ENCODE data around the gene HAUS8. TPM values are rescaled to one million over a fixed set of nuclear protein-coding genes. Genes with fewer than 3 reads are reported as not detected.

The HAUS8 gene
- total and polyA plus RNA-seq, 2 of the 13 experiments (the other 11 are each of a cell fraction or from before 2014, with no cell fraction given), result 7.8 to 17.5 TPM

- H3K4me2 ChIP-seq (ENCODE audit: low read depth, low read length), result no peak overlapping the region
- no peaks in the 10 kb centered on the region for H3K27me3 ChIP-seq (ENCODE audit: control insufficient read depth in 1 of 2, insufficient read depth in 2 of 2, low read length in 2 of 2)
- in situ Hi-C loops (cut with HindIII; ENCODE audit: extremely low pct_ligation_motif_present, low pct_unique_long_range_greater_than_20kb), result no loop called here
- FAIRE-seq, result no peak
- no peak for TF ChIP-seq LBX2 (CRISPR knock-in tag; IDR thresholded peaks at IDR 0.05; ENCODE audit: borderline replicate concordance)
- no peak for TF ChIP-seq ZNF574 (CRISPR knock-in tag; IDR thresholded peaks at IDR 0.05)
- no peak for TF ChIP-seq YY1 (IDR thresholded peaks at IDR 0.05; ENCODE audit: insufficient read depth, insufficient replicate concordance, low read depth, low read length)
- TF ChIP-seq ZFP62 (CRISPR knock-in tag; IDR thresholded peaks at IDR 0.05), result no peak
- TF ChIP-seq ZNF563 (CRISPR knock-in tag; IDR thresholded peaks at IDR 0.05), result no peak
- no peak for TF ChIP-seq KDM5B (CRISPR knock-in tag; IDR thresholded peaks at IDR 0.05; ENCODE audit: borderline replicate concordance)
- no peak for TF ChIP-seq RAD51 (IDR thresholded peaks at IDR 0.05; ENCODE audit: borderline replicate concordance)
- TF ChIP-seq KLF11 (CRISPR knock-in tag; IDR thresholded peaks at IDR 0.05), result no peak
- no peak for TF ChIP-seq FOXK2 (IDR thresholded peaks at IDR 0.05)
- no peak for TF ChIP-seq ZFP36L2 (CRISPR knock-in tag; IDR thresholded peaks at IDR 0.05)
- TF ChIP-seq XRCC5 (optimal IDR thresholded peaks at IDR 0.05; ENCODE audit: low read length), result no peak
- no peak for TF ChIP-seq ZSCAN12 (CRISPR knock-in tag; IDR thresholded peaks at IDR 0.05)
- TF ChIP-seq EP300 (IDR thresholded peaks at IDR 0.05; ENCODE audit: low read depth in 2 of 2, low read length in 2 of 2), result no peak
- TF ChIP-seq EP300 (CRISPR knock-in tag; IDR thresholded peaks at IDR 0.05; ENCODE audit: borderline replicate concordance), result no peak
- TF ChIP-seq ZMYM2 (CRISPR knock-in tag; IDR thresholded peaks at IDR 0.05), result no peak
- TF ChIP-seq SKI (IDR thresholded peaks at IDR 0.05; ENCODE audit: partially characterized antibody), result no peak
- no peak for TF ChIP-seq SPEN (CRISPR knock-in tag; IDR thresholded peaks at IDR 0.05; ENCODE audit: low read depth)
- no peak for TF ChIP-seq REXO4 (CRISPR knock-in tag; IDR thresholded peaks at IDR 0.05; ENCODE audit: borderline replicate concordance)
- TF ChIP-seq JUND (CRISPR knock-in tag; IDR thresholded peaks at IDR 0.05), result no peak
- no peak for TF ChIP-seq RFXAP (CRISPR knock-in tag; IDR thresholded peaks at IDR 0.05; ENCODE audit: borderline replicate concordance)
- TF ChIP-seq SMC3 (IDR thresholded peaks at IDR 0.05; ENCODE audit: low read length), result no peak
- H3K4me3 ChIP-seq (replicated peaks in 1 of 3; ENCODE audit: insufficient read depth in 1 of 3, low read depth in 2 of 3, low read length in 3 of 3), result no peak overlapping the region
- H3K9me3 ChIP-seq (ENCODE audit: low read length), result no peaks in the 10 kb centered on the region
- peaks cover 52% of the 10 kb centered on the region for H3K79me2 ChIP-seq (ENCODE audit: insufficient read depth, low read length)
- no peaks in the 10 kb centered on the region for H4K20me1 ChIP-seq (ENCODE audit: insufficient read depth, low read length)
- ATAC-seq, result no peak
- POLR2A ChIA-PET, result no interaction called here
- H3K4me1 ChIP-seq (ENCODE audit: insufficient read depth, low read length), result peaks cover 41% of the 10 kb centered on the region
- no peak overlapping the region for H3K9ac ChIP-seq (ENCODE audit: insufficient read depth, low read depth, low read length)
- no TSS peak for BruUV-seq (replicated peaks)
- no peak overlapping the region for H2AFZ ChIP-seq (ENCODE audit: low read length)
- intact Hi-C loops (cut with micrococcal nuclease; ENCODE audit: unreplicated experiment), result loop anchor here (2.0 kb wide), 1 partner anchor 15 kb away; no protein-coding TSS in a partner anchor
- H3K27ac ChIP-seq (ENCODE audit: extremely low read length, insufficient read depth, low read length), result no peak overlapping the region
- CTCF ChIA-PET (ENCODE audit: low intra/inter-chr PET ratio, low total read pairs), result no interaction called here
- peaks cover 0 to 3% of the 10 kb centered on the region in 2 experiments; a peak in 1 of 5 replicates for H3K36me3 ChIP-seq (replicated peaks in 1 of 2; ENCODE audit: control insufficient read depth in 1 of 2, insufficient read depth in 2 of 2, low read length in 2 of 2)
- no peak for DNase-seq (ENCODE audit: low spot score)
- WGBS (ENCODE audit: low lambda C conversion rate), result 96% methylated on average over 13 of the region's 20 CpGs
These were observed 6.7 kb upstream of the HAUS8 start for GRCh38 chr19:17081672-17082630.

All from HepG2 (cell line).